ENCODE measurements around the gene TRAK2.

GRCh38 chr2:201436141-201436540, 15.1 kb downstream of the TRAK2 start:
- TF ChIP-seq CTCF (IDR thresholded peaks at IDR 0.05; ENCODE audit: low read depth, low read length) (no peak), POLR2A (IDR thresholded peaks at IDR 0.05; ENCODE audit: extremely low read depth, insufficient read length) (no peak)
- TF ChIP-seq, protein P1, sequence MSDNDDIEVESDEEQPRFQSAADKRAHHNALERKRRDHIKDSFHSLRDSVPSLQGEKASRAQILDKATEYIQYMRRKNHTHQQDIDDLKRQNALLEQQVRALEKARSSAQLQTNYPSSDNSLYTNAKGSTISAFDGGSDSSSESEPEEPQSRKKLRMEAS (IDR thresholded peaks at IDR 0.05; ENCODE audit: low read depth, low read length) = no peak
